ENCODE measurements around the gene CFAP61.

DNA sequence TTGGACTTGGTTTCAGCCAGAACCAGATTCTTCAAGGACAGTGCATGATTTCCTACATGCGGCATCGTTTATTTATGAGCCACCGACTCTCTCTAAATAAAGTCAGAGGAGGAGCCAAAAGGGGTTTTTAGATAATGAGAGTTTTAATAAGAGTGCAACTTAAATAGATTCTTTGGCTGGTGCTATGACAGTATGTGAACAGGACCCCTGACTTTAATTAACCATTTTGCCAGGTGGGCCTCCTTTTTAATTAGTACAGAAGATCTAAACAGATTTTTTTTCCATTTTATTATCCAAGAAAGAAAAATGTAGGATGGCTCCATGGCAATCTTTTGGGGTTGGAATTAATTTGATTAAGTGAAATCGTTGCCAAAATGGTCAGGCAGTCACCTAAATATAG lies 240.8 kb downstream of the CFAP61 start:
- TF ChIP-seq, protein P1, sequence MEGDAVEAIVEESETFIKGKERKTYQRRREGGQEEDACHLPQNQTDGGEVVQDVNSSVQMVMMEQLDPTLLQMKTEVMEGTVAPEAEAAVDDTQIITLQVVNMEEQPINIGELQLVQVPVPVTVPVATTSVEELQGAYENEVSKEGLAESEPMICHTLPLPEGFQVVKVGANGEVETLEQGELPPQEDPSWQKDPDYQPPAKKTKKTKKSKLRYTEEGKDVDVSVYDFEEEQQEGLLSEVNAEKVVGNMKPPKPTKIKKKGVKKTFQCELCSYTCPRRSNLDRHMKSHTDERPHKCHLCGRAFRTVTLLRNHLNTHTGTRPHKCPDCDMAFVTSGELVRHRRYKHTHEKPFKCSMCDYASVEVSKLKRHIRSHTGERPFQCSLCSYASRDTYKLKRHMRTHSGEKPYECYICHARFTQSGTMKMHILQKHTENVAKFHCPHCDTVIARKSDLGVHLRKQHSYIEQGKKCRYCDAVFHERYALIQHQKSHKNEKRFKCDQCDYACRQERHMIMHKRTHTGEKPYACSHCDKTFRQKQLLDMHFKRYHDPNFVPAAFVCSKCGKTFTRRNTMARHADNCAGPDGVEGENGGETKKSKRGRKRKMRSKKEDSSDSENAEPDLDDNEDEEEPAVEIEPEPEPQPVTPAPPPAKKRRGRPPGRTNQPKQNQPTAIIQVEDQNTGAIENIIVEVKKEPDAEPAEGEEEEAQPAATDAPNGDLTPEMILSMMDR (IDR thresholded peaks at IDR 0.05) = no peak
- no peak for TF ChIP-seq POLR2A (IDR thresholded peaks at IDR 0.05)

Data from adrenal gland (tissue), 5 donors.